ENCODE results near the gene CPXM1.
"Not testable (repeated sequence)": the region's sequence is repeated elsewhere in the genome, so short reads cannot be mapped to it uniquely, and the experiment has no call there.

CPXM1 gene

GRCh38 chr20:2812189-2812588 lies 11.8 kb upstream of the CPXM1 start:
- H3K4me3 ChIP-seq (ENCODE audit: low read length), result no peak overlapping the region
- H3K4me1 ChIP-seq (ENCODE audit: insufficient read depth, low read length), result no peaks in the 10 kb centered on the region
- H3K27me3 ChIP-seq (ENCODE audit: insufficient read depth, low read length), result peaks cover 8% of the 10 kb centered on the region
- no peak overlapping the region for H3K9ac ChIP-seq (ENCODE audit: low read depth, low read length)
- no peaks in the 10 kb centered on the region for H3K36me3 ChIP-seq (ENCODE audit: insufficient read depth, low read length)
- H3K9me3 ChIP-seq (ENCODE audit: insufficient read depth, low read depth, low read length), result no peaks in the 10 kb centered on the region
- WGBS, result 79% methylated on average over 3 of the region's 3 CpGs
- no peak overlapping the region for H3K27ac ChIP-seq (ENCODE audit: low read depth, low read length)

DNA sequence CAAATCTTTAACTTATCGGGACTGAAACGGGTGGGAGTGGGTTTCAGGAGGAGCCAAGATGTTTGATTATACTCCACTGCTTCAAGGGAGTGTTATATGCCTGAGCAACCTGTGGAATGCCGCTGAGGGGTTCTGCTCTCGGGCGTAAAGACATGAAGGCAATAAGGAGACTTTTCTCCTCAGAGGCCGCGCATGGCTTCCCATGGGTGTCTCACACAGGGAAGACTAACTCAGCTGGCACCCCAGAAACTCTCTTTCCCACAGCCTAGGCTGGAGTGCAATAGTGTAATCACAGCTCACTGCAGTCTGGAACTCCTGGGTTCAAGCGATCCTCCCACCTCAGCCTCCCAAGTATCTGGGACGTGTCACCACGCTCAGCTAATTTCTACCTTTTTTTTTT lies 9.3 kb upstream of the CPXM1 start:
- Histone ChIP-seq H3K4me1 (ENCODE audit: insufficient read depth, low read length) (peaks cover 8% of the 10 kb centered on the region), H3K27ac (ENCODE audit: low read depth, low read length) (no peak overlapping the region)
- WGBS, result 95% methylated on average over 10 of the region's 10 CpGs

DNA sequence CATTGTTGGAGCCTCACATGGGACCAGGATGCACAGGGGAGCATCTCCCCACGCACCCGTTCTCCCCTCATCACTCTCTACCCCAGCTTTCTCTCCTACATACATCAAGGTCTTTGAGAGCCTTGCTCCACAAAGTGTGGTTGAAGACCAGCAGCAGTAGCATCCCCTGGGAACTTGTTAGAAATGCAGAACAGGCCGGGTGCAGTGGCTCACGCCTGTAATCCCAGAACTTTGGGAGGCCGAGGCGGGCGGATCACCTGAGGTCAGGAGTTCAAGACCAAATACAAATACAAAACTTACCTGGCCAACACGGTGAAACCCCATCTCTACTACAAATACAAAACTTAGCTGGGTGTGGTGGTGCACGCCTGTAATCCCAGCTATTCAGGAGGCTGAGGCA lies 7.5 kb upstream of the CPXM1 start:
- not testable (repeated sequence) for H3K4me3 ChIP-seq (ENCODE audit: low read length); H3K4me1 ChIP-seq (ENCODE audit: insufficient read depth, low read length); H3K36me3 ChIP-seq (ENCODE audit: insufficient read depth, low read length); H3K27ac ChIP-seq (ENCODE audit: low read depth, low read length); H3K9ac ChIP-seq (ENCODE audit: low read depth, low read length); H3K9me3 ChIP-seq (ENCODE audit: insufficient read depth, low read depth, low read length)
- H3K27me3 ChIP-seq (ENCODE audit: insufficient read depth, low read length), result peaks cover 51% of the 10 kb centered on the region
- 90% methylated on average over 8 of the region's 9 CpGs for WGBS

More for the DNA sequence above, 9.3 kb upstream of the CPXM1 start:
- H3K36me3 ChIP-seq (ENCODE audit: insufficient read depth, low read length), result no peaks in the 10 kb centered on the region
- peaks cover 33% of the 10 kb centered on the region for H3K27me3 ChIP-seq (ENCODE audit: insufficient read depth, low read length)
- no peaks in the 10 kb centered on the region for H3K9me3 ChIP-seq (ENCODE audit: insufficient read depth, low read depth, low read length)
- H3K9ac ChIP-seq (ENCODE audit: low read depth, low read length), result no peak overlapping the region
- H3K4me3 ChIP-seq (ENCODE audit: low read length), result no peak overlapping the region

DNA sequence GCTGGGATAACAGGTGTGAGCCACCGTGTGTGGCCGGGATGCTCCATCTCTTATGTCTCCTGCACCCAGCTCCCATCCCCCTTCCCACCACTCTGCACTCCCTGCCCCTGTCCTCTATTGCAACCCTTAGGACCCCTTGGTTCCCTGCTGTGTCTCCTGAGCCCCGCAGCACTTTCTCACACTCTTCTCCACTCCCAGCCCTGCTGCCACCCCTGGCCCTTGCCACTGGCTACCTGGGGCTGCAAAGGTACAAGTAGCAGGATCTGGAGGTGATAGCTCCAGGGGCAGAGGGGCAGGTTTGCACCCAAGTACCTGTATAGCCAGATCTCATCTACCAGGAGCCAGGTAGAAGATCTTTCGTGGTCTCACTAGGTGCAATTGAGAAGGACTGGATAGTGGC lies 6.6 kb upstream of the CPXM1 start:
- Histone ChIP-seq H3K4me1 (ENCODE audit: insufficient read depth, low read length) (peaks cover 8% of the 10 kb centered on the region), H3K27ac (ENCODE audit: low read depth, low read length) (no peak overlapping the region), H3K9ac (ENCODE audit: low read depth, low read length) (no peak overlapping the region), H3K9me3 (ENCODE audit: insufficient read depth, low read depth, low read length) (no peaks in the 10 kb centered on the region), H3K27me3 (ENCODE audit: insufficient read depth, low read length) (peaks cover 60% of the 10 kb centered on the region), H3K4me3 (ENCODE audit: low read length) (no peak overlapping the region), H3K36me3 (ENCODE audit: insufficient read depth, low read length) (no peaks in the 10 kb centered on the region)
- WGBS, result 90% methylated on average over 4 of the region's 4 CpGs

GRCh38 chr20:2806351-2806701 lies 5.9 kb upstream of the CPXM1 start:
- no peaks in the 10 kb centered on the region for H3K9me3 ChIP-seq (ENCODE audit: insufficient read depth, low read depth, low read length)
- peaks cover 10% of the 10 kb centered on the region for H3K4me1 ChIP-seq (ENCODE audit: insufficient read depth, low read length)
- no peak overlapping the region for H3K9ac ChIP-seq (ENCODE audit: low read depth, low read length)
- peaks cover 67% of the 10 kb centered on the region for H3K27me3 ChIP-seq (ENCODE audit: insufficient read depth, low read length)
- no peaks in the 10 kb centered on the region for H3K36me3 ChIP-seq (ENCODE audit: insufficient read depth, low read length)
- WGBS, result 66% methylated on average over 4 of the region's 4 CpGs
- no peak overlapping the region for H3K27ac ChIP-seq (ENCODE audit: low read depth, low read length)
- H3K4me3 ChIP-seq (ENCODE audit: low read length), result no peak overlapping the region

DNA sequence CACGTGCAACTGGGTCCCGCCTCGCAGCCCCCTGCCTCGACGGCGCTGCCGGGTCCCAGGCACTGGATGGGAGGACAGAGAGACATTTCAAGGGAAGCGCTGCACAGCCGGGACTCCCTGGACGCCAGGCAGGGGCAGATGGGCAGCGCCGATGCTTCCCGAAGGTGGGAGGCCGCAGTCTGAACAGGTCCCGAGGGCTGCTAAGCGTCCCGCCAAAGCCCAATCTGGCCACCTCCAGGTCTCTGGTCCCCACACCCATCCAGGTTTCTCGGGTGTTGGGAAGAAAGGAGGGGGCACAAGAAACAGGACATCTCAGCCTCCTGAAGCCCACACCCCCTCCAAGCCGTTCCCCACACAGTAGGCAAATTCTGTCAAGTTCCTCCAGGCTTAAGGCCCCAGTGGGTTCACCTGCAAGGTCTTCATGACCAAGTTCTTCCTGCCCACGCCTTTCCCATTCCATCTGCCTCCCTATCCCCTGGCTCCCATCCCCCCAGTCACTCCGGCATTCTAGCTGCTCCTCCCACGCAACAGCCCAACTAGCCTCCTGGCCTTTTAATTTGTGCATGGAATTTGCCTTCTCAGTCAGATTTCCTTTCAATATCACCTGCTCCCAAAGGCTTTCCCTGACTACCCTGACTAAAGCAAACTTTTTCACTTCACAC lies 5.4 kb upstream of the CPXM1 start:
- Histone ChIP-seq H3K4me3 (ENCODE audit: low read length) (peak overlapping the region; percentile 31; the same call in 1 of the 2 replicates), H3K36me3 (ENCODE audit: insufficient read depth, low read length) (no peaks in the 10 kb centered on the region), H3K9me3 (ENCODE audit: insufficient read depth, low read depth, low read length) (no peaks in the 10 kb centered on the region), H3K4me1 (ENCODE audit: insufficient read depth, low read length) (peaks cover 12% of the 10 kb centered on the region), H3K27me3 (ENCODE audit: insufficient read depth, low read length) (peaks cover 72% of the 10 kb centered on the region), H3K27ac (ENCODE audit: low read depth, low read length) (no peak overlapping the region), H3K9ac (ENCODE audit: low read depth, low read length) (no peak overlapping the region)
- WGBS, result 54% methylated on average over 22 of the region's 22 CpGs

DNA sequence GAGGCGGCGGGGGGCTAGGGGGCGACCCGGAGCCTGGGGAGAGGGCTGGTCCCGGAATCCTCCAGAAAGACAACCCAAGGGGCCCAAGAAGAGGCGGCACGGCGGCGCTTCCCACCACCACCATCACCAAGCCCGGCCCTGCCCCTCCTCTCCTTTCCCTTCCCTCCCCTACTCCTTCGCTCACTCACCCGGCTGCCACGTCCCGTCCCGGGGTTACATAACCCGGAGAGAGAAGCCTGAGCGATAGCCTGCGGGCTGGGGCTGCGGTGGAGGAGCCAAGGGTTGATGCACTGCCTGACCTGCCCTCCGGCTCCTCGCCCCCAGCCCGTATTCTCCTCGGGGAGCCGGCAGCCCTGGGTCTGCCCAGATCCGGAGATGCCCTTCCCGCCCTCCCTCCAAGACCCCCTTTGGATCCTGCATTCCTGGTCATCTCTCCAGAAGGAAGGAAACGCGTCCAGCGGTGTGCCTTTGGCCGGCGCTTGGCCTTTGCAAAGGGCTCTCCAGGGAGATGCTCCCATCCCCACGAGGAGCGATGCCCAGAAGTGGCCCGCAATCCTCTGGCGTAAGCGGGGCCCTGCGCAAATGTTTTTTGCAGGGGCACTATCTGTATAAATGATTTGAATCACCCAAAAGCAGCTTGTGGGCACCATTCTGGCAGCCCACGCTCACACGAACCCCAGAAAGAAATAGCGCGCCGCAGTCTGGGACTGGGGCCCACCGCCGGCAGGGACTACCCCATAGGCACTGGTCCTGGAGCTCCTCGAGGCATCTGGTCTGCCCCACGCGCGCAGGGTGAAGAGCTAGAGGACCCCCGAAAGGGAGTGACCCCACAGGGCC lies 4.6 kb upstream of the CPXM1 start:
- Histone ChIP-seq H3K27ac (ENCODE audit: low read depth, low read length) (no peak overlapping the region), H3K9ac (ENCODE audit: low read depth, low read length) (no peak overlapping the region), H3K9me3 (ENCODE audit: insufficient read depth, low read depth, low read length) (no peaks in the 10 kb centered on the region), H3K27me3 (ENCODE audit: insufficient read depth, low read length) (peaks cover 76% of the 10 kb centered on the region), H3K4me3 (ENCODE audit: low read length) (peak overlapping the region; percentile 31), H3K36me3 (ENCODE audit: insufficient read depth, low read length) (no peaks in the 10 kb centered on the region), H3K4me1 (ENCODE audit: insufficient read depth, low read length) (peaks cover 12% of the 10 kb centered on the region)
- 23% methylated on average over 49 of the region's 49 CpGs for WGBS

DNA sequence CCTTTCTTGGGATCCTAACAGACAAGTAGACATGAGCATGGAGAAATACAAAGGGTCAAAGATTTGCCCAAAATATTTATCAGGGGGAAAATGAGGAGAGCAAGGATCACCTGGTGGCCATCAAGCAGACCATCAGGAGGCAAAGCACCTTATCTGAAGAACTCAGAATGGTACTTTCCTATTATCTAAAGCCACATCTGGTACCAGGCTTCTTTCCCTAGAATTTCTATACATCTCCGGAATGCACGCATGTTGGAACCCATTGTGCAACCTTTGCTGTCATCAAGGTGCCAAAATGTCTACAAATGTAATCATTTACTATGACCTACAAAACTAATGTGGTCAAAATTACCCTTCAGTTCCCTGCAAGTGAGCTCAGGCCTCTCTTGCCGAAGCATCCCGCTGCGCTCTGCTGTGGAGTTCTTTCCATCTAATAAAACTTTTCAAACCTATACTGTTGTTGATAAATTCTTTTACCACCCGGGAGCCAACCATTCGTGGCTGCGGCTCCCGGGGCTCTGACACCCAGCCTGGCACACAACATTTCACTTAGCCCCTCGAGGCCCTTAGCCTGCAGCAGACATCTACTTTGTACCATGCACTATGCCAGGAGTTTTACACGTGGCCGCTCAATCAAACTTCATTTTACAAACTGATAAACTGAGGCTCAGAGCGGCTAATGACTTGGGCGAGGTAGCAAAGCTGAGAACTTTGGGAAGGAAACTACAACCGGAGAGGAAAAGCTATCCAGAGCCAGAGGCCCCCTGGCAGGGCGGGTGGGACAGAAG lies 3.8 kb upstream of the CPXM1 start:
- 65% methylated on average over 16 of the region's 16 CpGs for WGBS
- peaks cover 77% of the 10 kb centered on the region for H3K27me3 ChIP-seq (ENCODE audit: insufficient read depth, low read length)
- H3K4me3 ChIP-seq (ENCODE audit: low read length), result no peak overlapping the region

DNA sequence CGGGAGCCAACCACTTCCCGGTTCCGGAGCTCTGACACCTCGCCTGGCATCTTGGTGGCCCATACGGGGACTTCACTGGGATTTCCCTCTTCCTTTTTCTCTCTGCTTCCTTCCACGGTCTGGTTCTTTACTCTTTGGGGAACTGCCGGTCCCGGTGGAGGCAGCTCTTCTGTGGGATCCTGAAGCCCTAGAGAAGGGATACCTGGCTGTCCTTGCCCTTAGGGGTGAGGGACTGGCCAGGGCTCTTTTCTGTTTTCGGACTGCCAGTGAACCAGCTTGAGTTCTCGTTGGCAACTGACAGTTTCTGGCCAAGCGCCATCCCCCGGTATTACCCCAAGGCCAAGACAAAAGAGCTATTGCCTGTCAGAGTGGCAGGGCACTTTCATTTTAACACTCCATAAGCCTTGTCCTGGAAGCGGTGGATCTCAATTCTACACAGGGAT lies 880 bp upstream of the CPXM1 start:
- Histone ChIP-seq H3K4me3 (ENCODE audit: low read length) (peak overlapping the region; percentile 88), H3K27me3 (ENCODE audit: insufficient read depth, low read length) (peaks cover 60% of the 10 kb centered on the region)
- WGBS, result 10% methylated on average over 13 of the region's 13 CpGs

More for the DNA sequence above, 3.8 kb upstream of the CPXM1 start:
- Histone ChIP-seq H3K9me3 (ENCODE audit: insufficient read depth, low read depth, low read length) (no peaks in the 10 kb centered on the region), H3K9ac (ENCODE audit: low read depth, low read length) (no peak overlapping the region), H3K27ac (ENCODE audit: low read depth, low read length) (no peak overlapping the region), H3K4me1 (ENCODE audit: insufficient read depth, low read length) (peaks cover 17% of the 10 kb centered on the region), H3K36me3 (ENCODE audit: insufficient read depth, low read length) (no peaks in the 10 kb centered on the region)

GRCh38 chr20:2799688-2800520 lies 523 bp downstream of the CPXM1 start:
- H3K27ac ChIP-seq (ENCODE audit: low read depth, low read length), result peak overlapping the region; percentile 2; the same call in 1 of the 2 replicates
- peak overlapping the region; percentile 88 for H3K4me3 ChIP-seq (ENCODE audit: low read length)
- WGBS, result 1% methylated on average over 61 of the region's 61 CpGs
- peaks cover 46% of the 10 kb centered on the region for H3K27me3 ChIP-seq (ENCODE audit: insufficient read depth, low read length)
- peaks cover 37% of the 10 kb centered on the region for H3K36me3 ChIP-seq (ENCODE audit: insufficient read depth, low read length)
- H3K9me3 ChIP-seq (ENCODE audit: insufficient read depth, low read depth, low read length), result no peaks in the 10 kb centered on the region
- peaks cover 13% of the 10 kb centered on the region; the same call in 1 of the 2 replicates for H3K4me1 ChIP-seq (ENCODE audit: insufficient read depth, low read length)
- peak overlapping the region; percentile 82 for H3K9ac ChIP-seq (ENCODE audit: low read depth, low read length)

More for the DNA sequence above, 880 bp upstream of the CPXM1 start:
- Histone ChIP-seq H3K4me1 (ENCODE audit: insufficient read depth, low read length) (peaks cover 19% of the 10 kb centered on the region), H3K36me3 (ENCODE audit: insufficient read depth, low read length) (peaks cover 23% of the 10 kb centered on the region), H3K9me3 (ENCODE audit: insufficient read depth, low read depth, low read length) (no peaks in the 10 kb centered on the region), H3K27ac (ENCODE audit: low read depth, low read length) (no peak overlapping the region), H3K9ac (ENCODE audit: low read depth, low read length) (no peak overlapping the region)
